Common myeloid progenitor, CD34-positive (primary cell): Measurements from ENCODE around the gene ZFAND3.
A peak's percentile ranks its signal among the peaks of the same experiment; 100 is the strongest.
"Not testable (repeated sequence)": the region's sequence is repeated elsewhere in the genome, so short reads cannot be mapped to it uniquely, and the experiment has no call there.

Experiments
- CTCF ChIA-PET: fragments of 350-600 bp; sonication (Branson Sonifier 250); formaldehyde crosslinking; loops from one replicate; lab custom pipeline; 2021; ENCODE audit warnings: antibody characterized with exemption; lab: Charles Lee
- POLR2A ChIA-PET: fragments of 350-600 bp; sonication (Branson Sonifier 250); formaldehyde crosslinking; loops from one replicate; lab custom pipeline; 2021; ENCODE audit warnings: antibody characterized with exemption; lab: Charles Lee
- DNase-seq, 3 donors: peaks; one replicate each; pipeline versions ENCODE4 v3.0.0 to v3.0.0-alpha.2; 2013
- H3K27ac ChIP-seq, 2 experiments: 1 replicate in 1 of 2; 2 replicates in 1 of 2; pipeline ENCODE4 v1.7.0; 2013; ENCODE audit warnings: inconsistent platforms in 2 of 2, low read length in 2 of 2, mild to moderate bottlenecking in 2 of 2, low read depth in 1 of 2, moderate library complexity in 1 of 2; ENCODE audit not compliant: severe bottlenecking in 2 of 2, insufficient read depth in 1 of 2, poor library complexity in 1 of 2
- H3K27me3 ChIP-seq, 5 experiments: replicated peaks in 2 of 5; 1 replicate in 3 of 5; 2 replicates in 2 of 5; pipeline versions ENCODE4 v1.6.1 to v1.7.0; 2013; ENCODE audit warnings: low read length in 4 of 5, mild to moderate bottlenecking in 2 of 5, moderate library complexity in 2 of 5, inconsistent platforms in 1 of 5; ENCODE audit not compliant: insufficient read depth in 5 of 5, control insufficient read depth in 4 of 5
- H3K36me3 ChIP-seq, 4 experiments: 1 replicate in 2 of 4; 2 replicates in 2 of 4; pipeline versions ENCODE4 v1.6.1 to v1.7.0; 2013; ENCODE audit warnings: low read length in 3 of 4, control low read depth in 1 of 4, mild to moderate bottlenecking in 1 of 4; ENCODE audit not compliant: control insufficient read depth in 4 of 4, insufficient read depth in 4 of 4
- H3K4me1 ChIP-seq, 4 experiments: 1 replicate in 3 of 4; 2 replicates in 1 of 4; pipeline versions ENCODE4 v1.6.1 to v1.7.1; 2013; ENCODE audit warnings: low read length in 3 of 4, mild to moderate bottlenecking in 3 of 4, control low read depth in 1 of 4, inconsistent platforms in 1 of 4, moderate library complexity in 1 of 4; ENCODE audit not compliant: control insufficient read depth in 4 of 4, insufficient read depth in 4 of 4; ENCODE audit errors: control extremely low read depth in 1 of 4
- H3K4me3 ChIP-seq, 7 experiments: 1 replicate in 4 of 7; 2 replicates in 3 of 7; pipeline versions ENCODE4 v1.5.1 to v1.7.0; 2013; ENCODE audit warnings: mild to moderate bottlenecking in 7 of 7, low read length in 6 of 7, moderate library complexity in 6 of 7, inconsistent platforms in 2 of 7, low read depth in 2 of 7, control low read depth in 1 of 7; ENCODE audit not compliant: insufficient read depth in 4 of 7, control insufficient read depth in 1 of 7; ENCODE audit errors: extremely low read depth in 1 of 7
- H3K9me3 ChIP-seq, 5 experiments: 1 replicate in 4 of 5; 2 replicates in 1 of 5; pipeline versions ENCODE4 v1.6.1 to v1.7.1; 2013; ENCODE audit warnings: low read length in 4 of 5, mild to moderate bottlenecking in 2 of 5, inconsistent platforms in 1 of 5, low read depth in 1 of 5, moderate library complexity in 1 of 5; ENCODE audit not compliant: control insufficient read depth in 4 of 5, insufficient read depth in 2 of 5; ENCODE audit errors: control extremely low read depth in 1 of 5
- WGBS: methylation state at CpG from one replicate; pipeline ENCODE4 v1.1.5; 2013; ENCODE audit not compliant: insufficient coverage; 5-methylcytosine and 5-hydroxymethylcytosine counted together

ZFAND3 gene

GRCh38 chr6:37882724-37883413, 63.3 kb downstream of the ZFAND3 start:
- no peak overlapping the region for H3K4me3 ChIP-seq
- H3K36me3 ChIP-seq: peaks cover 0 to 3% (median 1%) of the 10 kb centered on the region in 4 experiments
- 100% methylated on average over 1 of the region's 2 CpGs for WGBS
- POLR2A ChIA-PET: no interaction called here
- H3K27me3 ChIP-seq: no peaks in the 10 kb centered on the region
- CTCF ChIA-PET: interaction anchor here (1.2 kb wide), 1 partner anchor 22 kb away, joined by 4 read pairs; no protein-coding TSS in a partner anchor
- no peak overlapping the region for H3K27ac ChIP-seq
- H3K9me3 ChIP-seq: no peaks in the 10 kb centered on the region
- no peak for DNase-seq
- H3K4me1 ChIP-seq: peaks cover 2 to 8% (median 5%) of the 10 kb centered on the region in 4 experiments

- H3K9me3 ChIP-seq: no peaks in the 10 kb centered on the region
- no peak overlapping the region for H3K27ac ChIP-seq
- no CpG with 5 or more reads among the region's 1 CpG for WGBS
- no peak for DNase-seq
- no peaks in the 10 kb centered on the region for H3K27me3 ChIP-seq
- no peak overlapping the region for H3K4me3 ChIP-seq
- H3K36me3 ChIP-seq: peaks cover 0 to 3% (median 1%) of the 10 kb centered on the region in 4 experiments
- ChIA-PET POLR2A (interaction anchor here (0.7 kb wide), 1 partner anchor 82 kb away, joined by 3 read pairs; no protein-coding TSS in a partner anchor), CTCF (interaction anchor here (1.1 kb wide), 1 partner anchor 127 kb away, joined by 3 read pairs; no protein-coding TSS in a partner anchor)
- peaks cover 2 to 8% (median 5%) of the 10 kb centered on the region in 4 experiments for H3K4me1 ChIP-seq
Observed at GRCh38 chr6:37884548-37884947, 65.0 kb downstream of the ZFAND3 start.

- Histone ChIP-seq H3K27ac (no peak overlapping the region), H3K9me3 (peaks cover 0 to 4% (median 0%) of the 10 kb centered on the region in 5 experiments), H3K4me1 (no peaks in the 10 kb centered on the region), H3K27me3 (no peaks in the 10 kb centered on the region), H3K36me3 (peaks cover 0 to 4% (median 2%) of the 10 kb centered on the region in 4 experiments), H3K4me3 (no peak overlapping the region)
- DNase-seq: no peak
- WGBS: 100% methylated on average over 4 of the region's 4 CpGs
- ChIA-PET CTCF (interaction anchor here (0.8 to 1.2 kb wide), 2 partner anchors 8 to 21 kb away, joined by 3 to 4 read pairs; no protein-coding TSS in a partner anchor), POLR2A (no interaction called here)
Observed at GRCh38 chr6:37889051-37889450, 69.5 kb downstream of the ZFAND3 start.

- H3K27ac ChIP-seq: no peak overlapping the region
- H3K9me3 ChIP-seq: peaks cover 0 to 8% (median 0%) of the 10 kb centered on the region in 5 experiments
- no peak overlapping the region for H3K4me3 ChIP-seq
- no peaks in the 10 kb centered on the region for H3K27me3 ChIP-seq
- peaks cover 0 to 8% (median 2%) of the 10 kb centered on the region in 4 experiments for H3K36me3 ChIP-seq
- POLR2A ChIA-PET: no interaction called here
- no peak for DNase-seq
- no peaks in the 10 kb centered on the region for H3K4me1 ChIP-seq
- CTCF ChIA-PET: interaction anchor here (0.8 to 1.2 kb wide), 2 partner anchors 8 to 22 kb away, joined by 3 to 4 read pairs; no protein-coding TSS in a partner anchor
Observed at GRCh38 chr6:37889486-37889885, 70.0 kb downstream of the ZFAND3 start.

GRCh38 chr6:37891072-37891471, 71.5 kb downstream of the ZFAND3 start:
- H3K36me3 ChIP-seq: peaks cover 0 to 8% (median 0%) of the 10 kb centered on the region in 4 experiments
- no CpG with 5 or more reads among the region's 5 CpGs for WGBS
- peak in 1 of 3 donors; percentile 36 for DNase-seq
- H3K4me3 ChIP-seq: no peak overlapping the region
- ChIA-PET POLR2A (interaction anchor here (0.6 kb wide), 1 partner anchor 622 kb away, joined by 4 read pairs; no protein-coding TSS in a partner anchor), CTCF (no interaction called here)
- no peaks in the 10 kb centered on the region for H3K27me3 ChIP-seq
- H3K9me3 ChIP-seq: peaks cover 0 to 12% (median 0%) of the 10 kb centered on the region in 5 experiments
- no peak overlapping the region for H3K27ac ChIP-seq
- no peaks in the 10 kb centered on the region for H3K4me1 ChIP-seq

GRCh38 chr6:37893257-37893656, 73.7 kb downstream of the ZFAND3 start:
- Histone ChIP-seq H3K4me1 (peaks cover 0 to 4% (median 0%) of the 10 kb centered on the region in 4 experiments), H3K9me3 (peaks cover 0 to 12% (median 0%) of the 10 kb centered on the region in 5 experiments), H3K36me3 (peaks cover 0 to 8% (median 0%) of the 10 kb centered on the region in 4 experiments), H3K27me3 (no peaks in the 10 kb centered on the region), H3K27ac (no peak overlapping the region), H3K4me3 (no peak overlapping the region)
- peak in 2 of 3 donors; percentile 9 to 44 for DNase-seq
- POLR2A ChIA-PET: no interaction called here
- 89% methylated on average over 1 of the region's 3 CpGs for WGBS
- CTCF ChIA-PET: interaction anchor here (0.9 to 1.2 kb wide), 5 partner anchors 10 to 102 kb away, joined by 3 to 4 read pairs (median 3); no protein-coding TSS in a partner anchor

- WGBS: 97% methylated on average over 6 of the region's 9 CpGs
- DNase-seq, H3K27me3 ChIP-seq, H3K4me1 ChIP-seq, POLR2A ChIA-PET, H3K36me3 ChIP-seq, H3K27ac ChIP-seq, H3K4me3 ChIP-seq: not testable (repeated sequence)
- peaks cover 0 to 12% (median 0%) of the 10 kb centered on the region in 5 experiments for H3K9me3 ChIP-seq
- CTCF ChIA-PET: interaction anchor here (0.6 to 0.9 kb wide), 3 partner anchors 29 to 103 kb away, joined by 3 read pairs; no protein-coding TSS in a partner anchor
Observed at GRCh38 chr6:37893734-37894133, 74.2 kb downstream of the ZFAND3 start.
